Measurements from ENCODE around the gene PLEKHA6. TPM values are rescaled to one million over a fixed set of nuclear protein-coding genes. Genes with fewer than 3 reads are reported as not detected.

PLEKHA6 gene
- total and polyA plus RNA-seq, 2 of the 8 experiments (the other 6 are each of a cell fraction or from before 2014, with no cell fraction given): 4.8 to 20.2 TPM

GRCh38 chr1:204361781-204362180 is 2.1 kb upstream of the PLEKHA6 start:
- no peak overlapping the region for H3K9ac ChIP-seq (replicated peaks in 1 of 4; ENCODE audit: extremely low read depth in 1 of 4, low read depth in 3 of 4, low read length in 3 of 4)
- DNase-seq (ENCODE audit: low read depth in 1 of 2, low spot score in 2 of 2) (no peak), FAIRE-seq (no peak)
- H3K18ac ChIP-seq (ENCODE audit: extremely low read depth, low read length): no peak overlapping the region
- H3K4ac ChIP-seq (replicated peaks; ENCODE audit: insufficient read length, low read depth, low read length): no peak overlapping the region
- no peak overlapping the region for H4K8ac ChIP-seq (ENCODE audit: extremely low read depth, insufficient read depth, low read length)
- CTCF ChIA-PET (ENCODE audit: partially characterized antibody): interaction anchor here (0.8 to 9.5 kb wide), 28 partner anchors 10 to 222 kb away, joined by 3 to 318 read pairs (median 26); partner anchors contain the start of genes GOLT1A, KISS1 and REN
- H3K56ac ChIP-seq (replicated peaks; ENCODE audit: insufficient read length, low read depth, low read length): no peak overlapping the region
- no peak overlapping the region for H4K91ac ChIP-seq (replicated peaks; ENCODE audit: insufficient read length, low read length)
- no peak overlapping the region for H2AFZ ChIP-seq (ENCODE audit: low read length)
- no peaks in the 10 kb centered on the region for H3K79me2 ChIP-seq (ENCODE audit: control insufficient read depth in 1 of 2, insufficient read depth in 2 of 2, low read length in 2 of 2)
- no peak for TF ChIP-seq CTCF (IDR thresholded peaks at IDR 0.05; ENCODE audit: control extremely low read depth in 1 of 3, insufficient read depth in 1 of 3, low read depth in 1 of 3, low read length in 3 of 3)
- no peak for TF ChIP-seq CEBPB (IDR thresholded peaks at IDR 0.05; ENCODE audit: low read depth, low read length)
- TF ChIP-seq KDM4A (IDR thresholded peaks at IDR 0.05; ENCODE audit: low read depth, low read length, severe bottlenecking): no peak
- no peak for TF ChIP-seq USF2 (IDR thresholded peaks at IDR 0.05; ENCODE audit: low read length)
- TF ChIP-seq SP1 (IDR thresholded peaks at IDR 0.05; ENCODE audit: low read depth, low read length): no peak
- no peak for TF ChIP-seq NANOG (IDR thresholded peaks at IDR 0.05; ENCODE audit: insufficient read depth, low read depth, low read length, poor library complexity, severe bottlenecking)
- no peak overlapping the region for H3K14ac ChIP-seq (ENCODE audit: insufficient read length)
- no peak overlapping the region for H2BK120ac ChIP-seq (replicated peaks; ENCODE audit: low read depth, low read length)
- no peaks in the 10 kb centered on the region for H3K36me3 ChIP-seq (ENCODE audit: control insufficient read depth in 2 of 4, insufficient read depth in 4 of 4, low read length in 3 of 4)
- no peak overlapping the region for H4K5ac ChIP-seq (ENCODE audit: insufficient read length, low read depth, low read length)
- H2BK20ac ChIP-seq (ENCODE audit: low read length): no peak overlapping the region
- no peaks in the 10 kb centered on the region for H3K9me3 ChIP-seq (ENCODE audit: insufficient read depth in 2 of 2, low read depth in 1 of 2, low read length in 1 of 2)
- no peak overlapping the region for H2AK5ac ChIP-seq (ENCODE audit: low read depth, low read length)
- H2BK15ac ChIP-seq (ENCODE audit: low read length): no peak overlapping the region; the same call in 1 of the 2 replicates
- H3K4me1 ChIP-seq (replicated peaks in 1 of 4; ENCODE audit: control insufficient read depth in 3 of 4, insufficient read depth in 4 of 4, low read length in 3 of 4): peaks cover 13 to 20% (median 18%) of the 10 kb centered on the region in 4 experiments
- H2BK12ac ChIP-seq (ENCODE audit: low read depth, low read length): 0 out of 2 replicates have a peak overlapping the region, but pooled peaks have one; percentile 43
- H3K27me3 ChIP-seq (replicated peaks in 1 of 4; ENCODE audit: control insufficient read depth in 3 of 4, extremely low read depth in 1 of 4, insufficient read depth in 3 of 4, low read length in 3 of 4): peaks cover 0 to 9% (median 5%) of the 10 kb centered on the region in 4 experiments; a peak in 4 of 7 replicates
- H2BK5ac ChIP-seq (ENCODE audit: low read depth, low read length): no peak overlapping the region
- 84% methylated on average over 10 of the region's 10 CpGs; no CpG with 5 or more reads in 1 of the 2 experiments for WGBS, 2 experiments (ENCODE audit: extremely low coverage in 1 of 2, insufficient coverage in 1 of 2, insufficient read length in 1 of 2, insufficient replicate concordance in 2 of 2, low coverage in 1 of 2, low lambda C conversion rate in 2 of 2, missing lambda C conversion rate in 1 of 2)
- H3K27ac ChIP-seq (ENCODE audit: low read depth, low read length): no peak overlapping the region
- H3K4me2 ChIP-seq (ENCODE audit: insufficient read depth in 1 of 2, low read depth in 2 of 2, low read length in 2 of 2): no peak overlapping the region
- H3K23me2 ChIP-seq (ENCODE audit: low read depth, low read length): no peaks in the 10 kb centered on the region
- H3K79me1 ChIP-seq (ENCODE audit: low read depth, low read length): no peaks in the 10 kb centered on the region
- no peaks in the 10 kb centered on the region for H4K20me1 ChIP-seq (replicated peaks in 1 of 2; ENCODE audit: control insufficient read depth in 1 of 2, insufficient read depth in 2 of 2, low read length in 2 of 2)
- no peak overlapping the region for H3K23ac ChIP-seq (ENCODE audit: insufficient read length)
- H3K4me3 ChIP-seq (ENCODE audit: extremely low read depth in 1 of 4, insufficient read depth in 2 of 4, low read depth in 3 of 4, low read length in 4 of 4): no peak overlapping the region
- POLR2A ChIA-PET (ENCODE audit: partially characterized antibody): interaction anchor here (1.1 kb wide), 1 partner anchor 148 kb away, joined by 3 read pairs; the partner anchor contains the start of gene GOLT1A
